Keratinocyte (primary cell): ENCODE results near the gene CMPK2.

Source experiments
- EZH2 ChIP-seq: IDR thresholded peaks from one replicate; pipeline ENCODE4 v1.6.1; 2012; ENCODE audit warnings: inconsistent platforms, mild to moderate bottlenecking, low read length, moderate library complexity
- TF ChIP-seq, protein P1 (sequence below), 3 experiments: IDR thresholded peaks in 1 of 3; conservative IDR thresholded peaks in 1 of 3; optimal IDR thresholded peaks in 1 of 3; 2 replicates in 2 of 3; 3 replicates in 1 of 3; pipeline versions ENCODE3 to v1.5.1; 2011; ENCODE audit warnings: low read length in 3 of 3, mild to moderate bottlenecking in 3 of 3, moderate library complexity in 2 of 3, control low read depth in 1 of 3, inconsistent platforms in 1 of 3; ENCODE audit not compliant: insufficient read depth in 2 of 3; ENCODE audit errors: extremely low read depth in 1 of 3

DNA sequence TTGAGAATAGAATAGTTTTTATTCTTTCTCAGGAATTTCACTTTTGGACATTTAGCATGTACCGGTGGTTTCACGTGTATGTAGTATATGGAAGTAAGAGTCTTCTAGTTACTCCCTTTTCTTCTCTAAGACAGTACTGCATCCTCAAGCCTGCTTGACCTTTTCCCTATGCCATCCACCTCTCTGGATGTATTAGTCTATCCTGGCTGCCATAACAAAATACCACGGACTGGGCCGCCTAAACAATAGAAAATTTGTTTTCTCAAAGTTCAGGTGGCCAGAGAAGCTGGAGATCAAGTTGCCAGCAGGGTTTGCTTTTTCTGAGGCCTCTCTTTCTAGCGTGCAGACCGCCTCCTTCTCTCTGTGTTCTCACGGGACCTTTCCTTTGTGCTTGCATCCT is 1.3 kb upstream of the CMPK2 start:
- TF ChIP-seq, protein P1, sequence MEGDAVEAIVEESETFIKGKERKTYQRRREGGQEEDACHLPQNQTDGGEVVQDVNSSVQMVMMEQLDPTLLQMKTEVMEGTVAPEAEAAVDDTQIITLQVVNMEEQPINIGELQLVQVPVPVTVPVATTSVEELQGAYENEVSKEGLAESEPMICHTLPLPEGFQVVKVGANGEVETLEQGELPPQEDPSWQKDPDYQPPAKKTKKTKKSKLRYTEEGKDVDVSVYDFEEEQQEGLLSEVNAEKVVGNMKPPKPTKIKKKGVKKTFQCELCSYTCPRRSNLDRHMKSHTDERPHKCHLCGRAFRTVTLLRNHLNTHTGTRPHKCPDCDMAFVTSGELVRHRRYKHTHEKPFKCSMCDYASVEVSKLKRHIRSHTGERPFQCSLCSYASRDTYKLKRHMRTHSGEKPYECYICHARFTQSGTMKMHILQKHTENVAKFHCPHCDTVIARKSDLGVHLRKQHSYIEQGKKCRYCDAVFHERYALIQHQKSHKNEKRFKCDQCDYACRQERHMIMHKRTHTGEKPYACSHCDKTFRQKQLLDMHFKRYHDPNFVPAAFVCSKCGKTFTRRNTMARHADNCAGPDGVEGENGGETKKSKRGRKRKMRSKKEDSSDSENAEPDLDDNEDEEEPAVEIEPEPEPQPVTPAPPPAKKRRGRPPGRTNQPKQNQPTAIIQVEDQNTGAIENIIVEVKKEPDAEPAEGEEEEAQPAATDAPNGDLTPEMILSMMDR (optimal IDR thresholded peaks at IDR 0.05 in 1 of 3, IDR thresholded peaks at IDR 0.05 in 1 of 3, conservative IDR thresholded peaks at IDR 0.05 in 1 of 3; ENCODE audit: extremely low read depth in 1 of 3, insufficient read depth in 2 of 3, low read length in 3 of 3): no peak
- no peak for TF ChIP-seq EZH2
